ENCODE data around the gene LCE3E.

LCE3E gene

DNA sequence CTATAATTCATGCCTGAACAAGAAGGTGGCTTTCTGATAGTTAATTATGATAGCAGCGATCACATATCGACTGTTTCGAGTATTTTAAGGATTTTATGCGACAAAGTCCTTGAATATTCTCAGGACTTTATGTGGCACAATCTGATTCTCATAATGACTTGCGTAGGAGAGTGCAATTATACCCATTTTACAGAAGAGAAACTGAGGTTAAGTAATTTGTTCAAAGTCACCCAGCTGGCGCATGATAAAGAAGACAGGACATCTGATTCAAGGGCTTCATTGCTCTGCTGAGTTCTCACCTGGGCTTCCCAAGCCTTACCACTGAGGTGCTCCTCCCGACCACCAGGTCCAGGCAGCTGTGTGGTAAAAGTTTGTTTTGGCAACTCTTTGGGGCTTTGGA lies 50.5 kb downstream of the LCE3E start:
- Histone ChIP-seq H3K4me3 (ENCODE audit: low read length in 2 of 2) (no peak overlapping the region), H3K4me1 (ENCODE audit: control insufficient read depth, insufficient read depth, low read length) (no peaks in the 10 kb centered on the region), H3K9me3 (ENCODE audit: control insufficient read depth in 2 of 2, low read length in 2 of 2) (peaks cover 0 to 2% of the 10 kb centered on the region in 2 donors), H3K36me3 (ENCODE audit: control insufficient read depth in 2 of 2, insufficient read depth in 2 of 2, low read length in 2 of 2) (no peaks in the 10 kb centered on the region), H3K9ac (ENCODE audit: low read length in 2 of 2) (no peak overlapping the region), H3K27ac (ENCODE audit: low read length) (no peak overlapping the region), H3K27me3 (ENCODE audit: control insufficient read depth in 1 of 2, insufficient read depth in 2 of 2, low read length in 2 of 2) (peaks cover 38% of the 10 kb centered on the region in 2 donors)

Data from stomach smooth muscle (tissue), 2 donors.